NT2/D1 (cell line): Measurements from ENCODE around the gene PROM1.

Source experiments
- SUZ12 ChIP-seq: IDR thresholded peaks from 2 replicates; pipeline ENCODE4 v1.6.1; 2011; ENCODE audit not compliant: insufficient read length, insufficient read depth; ENCODE audit errors: extremely low read depth
- YY1 ChIP-seq: IDR thresholded peaks from 2 replicates; pipeline ENCODE4 v1.6.1; 2011; ENCODE audit not compliant: insufficient read length, insufficient read depth
- ZNF274 ChIP-seq: IDR thresholded peaks from 2 replicates; pipeline ENCODE4 v1.6.1; 2011; ENCODE audit warnings: mild to moderate bottlenecking, low read depth, low read length

DNA sequence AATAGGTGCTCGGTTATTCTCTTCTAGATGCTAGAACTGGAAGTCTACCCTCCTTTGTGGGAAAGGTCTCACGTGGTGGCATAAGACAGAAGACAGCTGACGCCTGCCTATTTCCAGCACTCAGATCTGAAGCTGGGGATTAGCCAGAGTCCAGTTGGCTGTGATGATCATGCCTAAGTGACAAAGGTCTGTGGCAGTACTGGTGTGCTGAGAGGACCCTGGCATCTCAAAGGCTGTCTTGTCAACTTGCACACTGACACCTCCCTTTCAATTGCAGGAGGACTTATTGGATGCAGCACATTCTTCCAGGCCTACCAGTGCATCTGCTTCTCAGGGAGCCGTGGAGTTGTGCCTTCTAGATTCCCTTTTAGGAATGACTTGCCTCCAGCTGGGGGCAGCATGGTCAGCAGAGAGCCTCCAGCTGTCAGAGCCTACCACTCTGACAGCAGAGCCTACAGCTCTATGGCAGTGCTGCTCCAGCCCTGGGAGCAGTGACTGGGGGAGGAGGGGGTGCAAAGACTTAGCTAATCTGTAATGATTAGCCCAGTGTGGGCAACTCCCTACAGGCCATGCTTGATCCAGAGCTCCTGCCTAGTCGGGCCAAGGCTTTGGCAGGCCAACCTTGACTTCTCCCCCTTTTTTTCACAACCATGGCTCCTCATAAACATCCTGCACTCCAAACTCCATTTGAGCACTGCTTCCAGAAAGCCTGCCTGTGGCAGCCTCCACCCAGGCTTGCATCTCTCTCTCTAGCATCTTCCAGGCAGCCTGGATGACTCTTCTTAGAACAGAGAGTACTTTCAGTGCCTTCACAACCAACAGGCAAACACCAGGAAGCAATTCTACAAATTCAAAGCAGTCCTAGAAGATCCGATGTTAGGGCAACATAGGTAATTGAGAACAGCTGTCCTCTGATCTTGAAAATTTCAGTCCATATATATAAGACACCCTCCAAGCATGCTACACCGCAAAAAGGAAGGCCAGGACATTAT, 107.1 kb downstream of the PROM1 start:
- TF ChIP-seq YY1 (no peak), SUZ12 (no peak), ZNF274 (no peak)
